Neural cell (in vitro differentiated cells): ENCODE results near the gene SPAAR.

Experiments used
- CTCF ChIP-seq: fragments of 450-650 bp; IDR thresholded peaks from 2 replicates; pipeline ENCODE4 v1.5.1; 2014; ENCODE audit warnings: antibody characterized with exemption, mild to moderate bottlenecking, moderate library complexity; ENCODE audit not compliant: poor library complexity, severe bottlenecking
- EP300 ChIP-seq: fragments of 450-650 bp; conservative IDR thresholded peaks from 2 replicates; pipeline ENCODE4 v1.6.1; 2014; ENCODE audit warnings: antibody characterized with exemption, mild to moderate bottlenecking, moderate library complexity; ENCODE audit not compliant: poor library complexity, severe bottlenecking
- EZH2 ChIP-seq: fragments of 200-600, 300-800 bp; shearing (Covaris generic), sonication (generic); IDR thresholded peaks from 2 replicates; pipeline ENCODE4 v1.6.1; 2014; ENCODE audit warnings: antibody characterized with exemption, low read length, borderline replicate concordance, mild to moderate bottlenecking; ENCODE audit not compliant: insufficient read depth, poor library complexity, severe bottlenecking
- MXI1 ChIP-seq: fragments of 450-650 bp; conservative IDR thresholded peaks from 2 replicates; pipeline ENCODE4 v1.6.1; 2014; ENCODE audit warnings: antibody characterized with exemption, mild to moderate bottlenecking; ENCODE audit not compliant: poor library complexity, severe bottlenecking
- POLR2AphosphoS5 ChIP-seq: IDR thresholded peaks from 2 replicates; pipeline ENCODE4 v1.6.1; 2012
- RAD21 ChIP-seq: fragments of 450-650 bp; conservative IDR thresholded peaks from 2 replicates; pipeline ENCODE4 v1.6.1; 2014; ENCODE audit warnings: antibody characterized with exemption, mild to moderate bottlenecking, moderate library complexity
- REST ChIP-seq: IDR thresholded peaks from 2 replicates; pipeline ENCODE4 v1.6.1; 2012; ENCODE audit warnings: borderline replicate concordance
- TAF1 ChIP-seq: IDR thresholded peaks from 2 replicates; pipeline ENCODE4 v1.6.1; 2012; ENCODE audit warnings: low read depth

- TF ChIP-seq CTCF = peak; percentile 81
- TF ChIP-seq POLR2AphosphoS5 = no peak
- peak; percentile 70 for TF ChIP-seq RAD21
- no peak for TF ChIP-seq EZH2
- no peak for TF ChIP-seq REST
- no peak for TF ChIP-seq TAF1
- no peak for TF ChIP-seq EP300
- no peak for TF ChIP-seq MXI1
Observed at GRCh38 chr9:35903049-35903448, 6.2 kb upstream of the SPAAR start.
